Measurements from ENCODE around the gene ZNF423.

Gene ZNF423

GRCh38 chr16:49634235-49635008, 221.5 kb downstream of the ZNF423 start:
- DNase-seq (ENCODE audit: low read depth), result no peak
- no peak for TF ChIP-seq CTCF (IDR thresholded peaks at IDR 0.05; ENCODE audit: insufficient read depth, low read depth, low read length, missing control alignments)
- H3K4me3 ChIP-seq (ENCODE audit: low read length), result no peak overlapping the region

GRCh38 chr16:49632795-49633184, 223.1 kb downstream of the ZNF423 start:
- no peak overlapping the region for H3K4me3 ChIP-seq (ENCODE audit: low read length)
- no peak for TF ChIP-seq CTCF (IDR thresholded peaks at IDR 0.05; ENCODE audit: insufficient read depth, low read depth, low read length, missing control alignments)
- DNase-seq (ENCODE audit: low read depth), result no peak

GRCh38 chr16:49632086-49632794, 223.7 kb downstream of the ZNF423 start:
- DNase-seq (ENCODE audit: low read depth), result no peak
- no peak overlapping the region for H3K4me3 ChIP-seq (ENCODE audit: low read length)
- no peak for TF ChIP-seq CTCF (IDR thresholded peaks at IDR 0.05; ENCODE audit: insufficient read depth, low read depth, low read length, missing control alignments)

- H3K4me3 ChIP-seq (ENCODE audit: low read length), result no peak overlapping the region
- no peak for TF ChIP-seq CTCF (IDR thresholded peaks at IDR 0.05; ENCODE audit: insufficient read depth, low read depth, low read length, missing control alignments)
- DNase-seq (ENCODE audit: low read depth), result no peak
These were observed 224.5 kb downstream of the ZNF423 start for GRCh38 chr16:49631187-49632041.

- TF ChIP-seq CTCF (IDR thresholded peaks at IDR 0.05; ENCODE audit: insufficient read depth, low read depth, low read length, missing control alignments), result no peak
- no peak overlapping the region for H3K4me3 ChIP-seq (ENCODE audit: low read length)
- DNase-seq (ENCODE audit: low read depth), result no peak
These were observed 225.1 kb downstream of the ZNF423 start for GRCh38 chr16:49630783-49631182.

- no peak for TF ChIP-seq CTCF (IDR thresholded peaks at IDR 0.05; ENCODE audit: insufficient read depth, low read depth, low read length, missing control alignments)
These were observed 226.1 kb downstream of the ZNF423 start for GRCh38 chr16:49629851-49630250.

More at GRCh38 chr16:49629851-49630250, 226.1 kb downstream of the ZNF423 start:
- DNase-seq (ENCODE audit: low read depth), result no peak
- no peak overlapping the region for H3K4me3 ChIP-seq (ENCODE audit: low read length)
